Measurements from ENCODE around the gene ANXA8L1.
"Not testable (repeated sequence)": the region's sequence is repeated elsewhere in the genome, so short reads cannot be mapped to it uniquely, and the experiment has no call there.

The ANXA8L1 gene, protein sequence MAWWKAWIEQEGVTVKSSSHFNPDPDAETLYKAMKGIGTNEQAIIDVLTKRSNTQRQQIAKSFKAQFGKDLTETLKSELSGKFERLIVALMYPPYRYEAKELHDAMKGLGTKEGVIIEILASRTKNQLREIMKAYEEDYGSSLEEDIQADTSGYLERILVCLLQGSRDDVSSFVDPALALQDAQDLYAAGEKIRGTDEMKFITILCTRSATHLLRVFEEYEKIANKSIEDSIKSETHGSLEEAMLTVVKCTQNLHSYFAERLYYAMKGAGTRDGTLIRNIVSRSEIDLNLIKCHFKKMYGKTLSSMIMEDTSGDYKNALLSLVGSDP

DNA sequence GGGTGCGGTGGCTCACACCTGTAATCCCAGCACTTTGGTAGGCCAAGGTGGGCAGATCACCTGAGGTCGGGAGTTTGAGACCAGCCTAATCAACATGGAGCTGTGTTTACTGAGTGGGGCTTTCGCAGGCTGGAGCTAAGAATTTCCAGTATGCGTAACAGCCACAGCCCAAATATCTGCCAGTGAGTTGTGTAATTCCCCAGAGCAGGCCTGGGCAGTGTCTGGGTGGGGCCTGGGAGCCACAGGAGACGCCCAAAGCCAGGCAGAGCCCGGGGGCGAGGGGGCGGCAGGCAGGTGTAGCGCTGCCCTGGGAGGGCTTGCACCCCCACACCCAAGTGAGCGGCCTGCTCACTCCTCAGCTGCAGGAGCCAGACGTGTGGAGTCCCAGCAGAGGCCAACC is at the start of gene ANXA8L1:
ANXA8L1 (plus strand) TSS at position 371 of the 400 bp plus-strand sequence. CDS start 76 bp downstream, outside the sequence.
- not testable (repeated sequence) for DNase-seq

DNA sequence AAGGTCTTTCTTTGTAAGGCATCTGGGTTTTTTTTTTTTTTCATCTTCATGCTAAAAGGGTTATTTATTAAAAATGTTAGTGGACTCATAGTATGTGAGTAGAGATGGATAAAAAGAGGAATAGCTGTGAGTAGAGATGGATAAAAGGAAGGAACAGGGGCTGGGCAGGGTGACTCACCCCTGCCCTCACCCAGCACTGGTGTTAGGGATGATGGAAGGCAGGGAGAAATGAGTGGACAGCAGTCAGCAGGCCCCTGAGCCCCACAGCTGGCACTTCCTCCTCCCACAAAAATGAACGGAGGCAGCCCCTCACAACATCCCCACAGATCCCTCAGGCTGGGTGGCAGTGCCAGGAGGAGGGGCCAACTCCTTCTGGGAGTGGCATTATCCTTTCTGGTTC is 49.5 kb upstream of the ANXA8L1 start:
- DNase-seq: no peak

DNA sequence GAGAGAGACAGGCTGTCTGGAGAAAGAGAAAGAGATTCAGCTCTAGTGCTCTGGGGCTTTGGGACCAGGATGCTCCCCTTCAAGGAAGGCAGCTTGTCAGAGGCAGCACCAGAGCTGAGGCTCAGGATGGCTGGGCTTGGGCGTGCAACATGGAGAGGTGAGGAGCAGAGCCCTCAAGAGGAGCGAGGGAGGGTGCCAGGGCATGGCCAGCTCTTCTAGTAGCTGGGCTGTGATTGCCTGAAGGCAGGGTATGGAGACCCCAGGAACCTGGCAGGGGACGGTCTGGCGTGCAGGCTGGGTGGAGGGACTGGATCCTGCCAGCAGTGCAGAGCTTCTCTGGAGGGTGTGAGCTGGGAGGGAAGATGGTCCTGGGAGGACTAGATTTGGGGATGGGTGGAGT is 48.6 kb upstream of the ANXA8L1 start:
- no peak for DNase-seq

DNA sequence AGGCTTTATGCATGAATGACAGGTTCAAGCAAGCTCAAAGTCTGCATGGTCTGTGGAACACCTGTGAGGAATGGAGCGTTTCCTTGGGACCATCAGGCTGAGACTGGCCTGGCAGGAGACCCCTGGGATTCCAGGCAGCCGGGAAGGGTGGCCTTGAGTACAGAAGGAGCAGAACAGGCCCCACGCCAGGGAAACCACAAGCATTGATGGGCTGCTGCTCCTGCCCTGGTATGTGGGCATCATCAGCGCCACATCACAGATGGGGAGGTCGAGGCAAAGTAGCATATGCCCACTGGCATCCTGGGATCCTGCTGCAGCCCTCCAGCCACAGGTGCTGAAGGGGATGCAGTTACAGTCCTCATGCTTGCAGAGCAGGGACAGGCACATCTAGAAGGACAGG is 47.9 kb upstream of the ANXA8L1 start:
- no peak for DNase-seq

DNA sequence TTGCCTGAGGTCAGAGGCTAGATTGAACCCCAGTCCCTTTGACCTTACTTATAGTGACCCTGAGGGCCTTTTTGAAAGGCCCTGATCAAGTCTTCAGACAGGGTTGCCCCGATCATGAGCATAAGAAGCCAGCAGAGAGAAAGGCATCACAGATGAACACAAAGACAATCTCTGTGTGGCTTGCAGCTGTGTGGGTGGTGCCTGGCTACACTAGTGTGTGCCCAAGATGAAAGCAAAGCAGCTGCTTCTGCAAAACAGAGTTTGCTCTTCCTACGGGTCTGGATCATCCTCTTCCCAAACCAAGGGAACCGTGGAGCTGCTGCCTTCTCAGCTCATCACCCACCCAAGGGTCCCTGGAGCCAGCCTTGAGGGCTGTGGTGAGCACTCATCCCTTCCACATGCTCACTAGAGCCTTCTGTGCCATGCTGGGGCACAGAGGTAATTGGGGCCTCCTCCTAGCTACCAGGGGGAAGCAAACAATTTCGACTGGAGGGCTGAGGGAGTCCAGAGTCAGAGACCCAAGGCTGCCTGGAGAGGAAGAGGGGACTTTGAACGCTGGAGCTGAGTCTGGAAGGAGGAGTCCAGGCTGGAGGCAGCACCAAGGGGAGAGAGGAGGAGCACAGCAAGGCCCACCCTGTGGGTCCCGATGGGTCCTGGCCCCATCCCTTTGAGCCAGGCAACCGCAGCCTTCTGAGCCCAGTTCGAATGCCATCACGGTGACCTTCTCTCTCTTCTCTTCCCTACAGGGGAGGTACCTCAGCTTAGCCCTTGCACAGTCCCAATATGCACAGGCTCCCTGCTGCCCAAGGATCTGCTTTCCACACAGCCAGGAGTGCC is 46.5 kb upstream of the ANXA8L1 start:
- no peak for DNase-seq

DNA sequence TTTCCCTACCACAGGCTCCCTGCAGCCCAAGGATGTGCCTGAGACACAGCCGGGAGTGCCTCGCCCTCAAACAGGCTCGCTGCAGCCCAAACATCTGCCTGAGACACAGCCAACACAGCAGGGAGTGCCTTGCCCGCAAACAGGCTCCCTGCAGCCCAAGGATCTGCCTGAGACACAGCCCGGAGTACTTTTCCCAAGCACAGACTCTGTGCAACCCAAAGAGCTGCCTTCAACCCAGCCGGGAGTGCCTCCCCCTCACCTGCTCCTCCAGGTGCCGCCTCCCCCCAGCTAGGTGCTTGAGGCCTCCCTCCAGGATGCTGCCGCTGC is 45.9 kb upstream of the ANXA8L1 start:
- no peak for DNase-seq

DNA sequence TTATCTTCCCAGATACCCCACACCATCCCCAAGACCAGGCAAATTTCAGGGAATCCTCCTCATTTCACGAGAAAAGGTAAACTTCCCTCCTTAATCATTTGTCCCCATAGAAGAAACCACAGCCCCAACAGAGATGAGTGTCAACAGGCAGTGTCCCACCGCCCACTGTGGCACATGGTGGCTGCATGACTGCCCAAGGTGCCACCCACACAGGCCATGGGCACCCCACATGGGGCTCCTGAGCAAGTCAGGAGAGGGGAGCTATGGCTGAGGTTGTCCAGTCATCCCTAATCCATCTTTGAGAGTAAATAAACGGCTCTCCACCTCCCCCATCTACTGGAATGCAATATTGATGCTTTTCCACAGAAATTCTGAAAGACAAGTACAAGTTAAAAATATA is 44.7 kb upstream of the ANXA8L1 start:
- DNase-seq: no peak

DNA sequence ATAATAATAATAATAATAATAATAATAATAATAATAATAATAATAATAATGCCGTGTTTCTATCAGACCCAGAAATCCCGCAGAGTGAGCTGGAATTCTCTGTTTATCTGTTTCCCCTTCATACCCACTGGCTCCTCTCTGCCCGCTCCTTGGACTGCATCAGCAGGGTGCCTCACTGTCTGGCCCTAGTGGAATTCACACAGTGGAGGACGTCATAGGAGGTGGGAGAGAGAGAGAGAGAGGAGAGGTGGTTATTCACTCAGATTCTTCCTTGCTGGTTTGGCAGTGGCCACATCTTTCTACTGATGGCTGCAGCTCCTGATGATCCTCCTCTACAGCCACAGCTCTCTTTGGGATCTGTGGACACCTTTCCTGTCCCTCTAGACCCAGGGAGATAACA is 10.1 kb upstream of the ANXA8L1 start:
- DNase-seq: not testable (repeated sequence)

DNA sequence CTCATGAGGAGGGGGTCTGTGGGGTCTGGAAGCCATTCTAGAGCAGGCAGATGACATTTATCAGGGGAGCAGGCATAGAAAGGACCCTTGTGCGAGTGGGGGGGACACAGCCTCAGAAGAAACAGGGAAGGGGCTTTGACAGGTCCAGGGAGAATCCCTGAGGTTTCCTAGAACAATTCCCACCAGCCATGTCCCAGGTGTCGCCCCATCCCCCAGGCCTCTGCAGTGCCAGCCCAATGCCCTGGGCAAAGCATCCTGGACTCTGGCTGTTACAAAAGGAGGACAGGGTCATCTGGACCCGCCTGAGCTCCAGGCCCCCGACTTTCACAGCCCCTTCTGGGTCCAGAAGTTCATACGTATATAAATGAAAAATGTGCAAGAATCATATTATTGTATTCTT is 8.4 kb upstream of the ANXA8L1 start:
- DNase-seq: not testable (repeated sequence)

DNA sequence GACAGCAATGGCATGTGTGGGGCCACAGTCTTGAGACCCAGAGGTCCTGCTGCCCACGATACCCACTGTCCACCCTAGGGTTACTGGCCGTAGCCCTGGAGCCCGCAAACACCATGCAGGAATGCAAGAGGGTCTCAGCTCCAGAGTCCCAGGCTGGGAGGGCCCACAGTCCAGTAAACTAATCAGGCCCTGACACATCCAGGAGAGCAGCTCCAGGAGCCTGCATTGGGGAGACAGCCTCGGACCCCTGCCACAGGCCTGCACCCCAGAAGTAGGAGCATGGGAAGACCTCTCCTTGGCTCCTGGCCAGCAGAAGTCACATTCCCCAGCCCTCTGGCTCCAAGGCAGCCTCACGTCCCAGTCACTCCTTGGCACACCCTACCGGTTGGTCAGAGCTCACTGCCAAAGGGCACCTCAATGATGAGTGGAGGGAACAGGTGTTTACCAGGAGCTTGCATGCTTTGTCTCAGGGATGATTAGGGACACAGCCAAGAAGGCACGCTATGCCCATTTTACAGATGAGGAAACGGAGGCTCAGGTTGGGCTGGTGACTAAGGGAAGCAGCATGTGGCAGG is 7.8 kb upstream of the ANXA8L1 start:
- not testable (repeated sequence) for DNase-seq

DNA sequence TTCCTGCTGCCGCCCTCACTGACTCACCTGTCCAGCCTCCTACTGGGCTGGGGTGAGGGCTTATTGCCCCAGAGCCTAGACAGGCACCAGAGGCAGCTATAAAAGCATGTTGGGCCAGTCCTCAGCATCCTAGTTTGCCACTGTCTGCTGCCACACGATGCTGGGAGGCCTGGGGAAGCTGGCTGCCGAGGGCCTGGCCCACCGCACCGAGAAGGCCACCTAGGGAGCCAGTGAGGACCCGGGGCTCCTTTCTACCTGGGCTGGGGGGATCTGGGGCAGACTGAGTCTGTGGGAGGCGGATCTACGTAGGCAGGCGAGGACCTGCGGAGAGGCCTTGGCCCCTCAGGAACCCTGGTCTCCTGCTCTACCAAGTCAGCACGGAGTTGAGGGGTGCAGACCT is 6.6 kb upstream of the ANXA8L1 start:
- DNase-seq: not testable (repeated sequence)

DNA sequence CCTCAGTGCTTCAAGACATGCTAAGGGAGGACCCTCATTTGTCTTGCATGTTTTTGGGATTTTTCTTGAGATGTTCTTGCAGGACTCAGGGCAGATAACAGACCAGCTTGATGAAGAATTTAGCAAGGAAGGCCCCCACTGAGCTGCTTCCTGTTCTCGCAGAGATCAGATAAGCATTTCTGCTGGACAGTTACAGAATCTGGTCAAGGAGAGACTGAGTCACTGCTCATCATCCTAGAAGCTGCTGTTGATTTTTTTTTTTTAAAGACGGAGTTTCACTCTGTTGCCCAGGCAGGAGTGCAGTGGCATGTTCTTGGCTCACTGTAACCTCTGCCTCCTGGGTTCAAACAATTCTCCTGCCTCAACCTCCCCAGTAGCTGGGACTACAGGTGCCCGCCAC is 1.2 kb upstream of the ANXA8L1 start:
- DNase-seq: not testable (repeated sequence)

DNA sequence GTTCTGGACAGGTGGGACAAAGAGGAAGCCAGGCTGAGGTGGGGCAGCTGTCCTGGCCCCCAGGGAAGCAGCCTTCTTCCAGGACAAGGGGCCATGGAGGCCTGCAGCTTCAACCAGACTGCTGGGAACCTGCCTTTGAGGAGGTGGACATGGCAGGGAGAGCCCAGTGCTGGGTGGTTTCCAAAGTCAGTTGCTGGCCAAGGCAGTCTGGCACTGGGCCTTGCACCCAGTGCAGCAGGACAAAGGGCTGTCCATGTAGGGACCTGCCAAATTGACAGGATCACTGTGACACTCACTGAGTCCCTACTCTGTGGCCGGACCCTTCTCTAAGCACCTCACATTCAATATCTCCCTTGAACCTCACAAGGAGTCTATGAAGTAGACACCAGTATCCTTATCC is 1.4 kb downstream of the ANXA8L1 start:
- not testable (repeated sequence) for DNase-seq

DNA sequence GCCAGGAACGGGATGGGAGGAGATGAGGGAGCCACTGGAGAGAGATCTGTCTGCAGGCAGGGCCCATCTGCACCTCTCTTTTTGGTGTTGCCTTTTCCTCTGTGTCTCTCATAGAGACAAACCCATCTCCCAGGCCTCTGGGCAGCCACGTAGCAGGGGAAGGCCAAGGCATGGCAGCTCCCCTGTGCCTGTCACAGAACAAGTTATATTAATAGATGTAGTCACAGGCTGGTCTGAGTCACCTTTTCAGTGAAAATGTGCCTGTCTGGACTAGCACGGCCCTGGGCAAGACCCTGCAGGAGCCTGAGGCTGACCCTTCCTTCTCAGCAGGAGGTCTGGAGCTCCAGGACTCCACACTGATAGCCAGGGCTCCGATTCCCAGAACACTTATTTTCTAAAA is 2.1 kb downstream of the ANXA8L1 start:
- not testable (repeated sequence) for DNase-seq

DNA sequence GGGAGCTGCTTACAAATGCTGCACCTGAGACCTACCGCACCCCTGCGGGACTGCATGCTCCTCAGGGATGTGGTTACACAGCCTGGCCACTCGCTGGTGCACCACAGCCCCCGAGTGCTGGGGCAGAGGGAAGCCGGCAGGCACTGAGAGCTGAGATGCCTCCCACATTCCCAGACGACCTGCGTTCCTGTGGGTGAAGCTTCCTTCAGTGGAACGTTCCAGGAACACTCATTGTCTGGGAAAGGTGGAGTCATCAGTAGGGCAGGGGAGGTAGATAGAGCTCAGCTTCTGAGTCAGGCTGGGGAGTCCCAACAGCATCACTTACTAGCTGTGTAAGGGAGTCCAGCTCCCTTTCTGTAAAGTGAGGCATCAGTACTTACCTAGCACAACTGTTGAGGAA is 2.5 kb downstream of the ANXA8L1 start:
- DNase-seq: not testable (repeated sequence)

DNA sequence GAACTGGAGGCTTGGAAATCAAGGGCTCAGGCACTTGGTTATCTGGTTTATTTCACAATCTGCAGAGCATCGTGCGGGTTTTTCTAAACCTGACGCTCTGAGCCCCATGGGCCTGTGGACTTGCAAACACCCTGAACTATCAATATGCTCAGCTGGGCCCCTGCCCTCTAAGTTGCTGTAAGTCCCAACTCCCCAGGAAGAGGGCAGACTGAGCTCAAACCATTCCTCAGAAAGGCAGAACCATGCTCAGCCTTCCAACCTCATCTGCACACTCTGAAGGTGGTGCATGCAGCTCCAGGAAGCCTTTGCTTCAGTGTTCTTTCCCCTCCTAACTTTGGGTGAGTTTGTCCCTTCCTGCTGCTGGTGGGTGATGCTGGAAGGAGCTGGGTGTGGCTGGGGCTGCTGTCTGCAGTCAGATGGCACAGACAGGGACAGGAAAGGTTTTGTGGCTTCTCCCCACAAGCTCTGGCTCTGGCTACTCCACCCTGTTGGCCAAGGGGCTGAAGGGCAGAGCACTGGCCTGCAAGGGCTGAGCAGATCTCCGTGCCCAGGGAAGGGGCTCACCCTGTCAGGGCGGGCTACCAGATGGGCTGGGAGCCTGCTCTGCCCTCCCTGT is 3.8 kb downstream of the ANXA8L1 start:
- not testable (repeated sequence) for DNase-seq

DNA sequence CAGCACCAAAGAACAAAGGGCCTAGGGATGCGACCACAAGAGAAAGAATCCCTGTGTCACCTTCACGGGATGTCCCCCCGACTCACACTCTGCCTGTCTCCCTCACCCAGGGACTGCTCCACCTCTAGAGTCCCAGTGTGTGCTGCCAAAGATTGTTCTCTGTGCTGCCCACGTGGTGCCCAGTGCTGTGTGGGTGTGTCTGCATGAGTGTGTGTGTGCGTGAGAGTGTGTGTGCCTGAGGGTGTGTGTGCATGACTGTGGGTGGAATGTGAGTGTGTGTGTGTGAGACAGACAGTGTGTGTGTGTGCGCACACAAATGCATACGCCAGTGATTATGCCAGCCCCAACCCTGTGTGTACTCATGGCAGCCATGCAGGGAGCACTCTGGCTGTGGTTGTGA is 10.3 kb downstream of the ANXA8L1 start:
- not testable (repeated sequence) for DNase-seq

DNA sequence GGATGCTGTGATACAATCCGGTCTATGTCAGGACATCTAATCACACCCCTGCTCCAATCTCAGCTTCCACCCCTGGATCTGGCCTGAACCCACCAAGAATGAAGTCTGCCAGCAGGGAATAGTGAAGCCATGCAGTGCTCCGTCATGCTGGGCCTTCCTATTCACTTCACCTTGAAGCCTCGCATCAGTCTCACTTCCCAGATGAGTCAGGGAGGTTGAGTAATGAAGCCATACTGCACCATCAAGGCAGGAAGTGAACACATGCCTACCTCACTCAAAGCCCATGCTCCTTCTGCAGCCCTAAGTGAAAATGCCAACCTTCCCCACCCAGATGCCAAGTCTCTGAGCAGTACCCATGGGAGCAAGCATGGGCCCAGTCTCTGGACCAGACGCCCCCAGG is 11.1 kb downstream of the ANXA8L1 start:
- DNase-seq: not testable (repeated sequence)

DNA sequence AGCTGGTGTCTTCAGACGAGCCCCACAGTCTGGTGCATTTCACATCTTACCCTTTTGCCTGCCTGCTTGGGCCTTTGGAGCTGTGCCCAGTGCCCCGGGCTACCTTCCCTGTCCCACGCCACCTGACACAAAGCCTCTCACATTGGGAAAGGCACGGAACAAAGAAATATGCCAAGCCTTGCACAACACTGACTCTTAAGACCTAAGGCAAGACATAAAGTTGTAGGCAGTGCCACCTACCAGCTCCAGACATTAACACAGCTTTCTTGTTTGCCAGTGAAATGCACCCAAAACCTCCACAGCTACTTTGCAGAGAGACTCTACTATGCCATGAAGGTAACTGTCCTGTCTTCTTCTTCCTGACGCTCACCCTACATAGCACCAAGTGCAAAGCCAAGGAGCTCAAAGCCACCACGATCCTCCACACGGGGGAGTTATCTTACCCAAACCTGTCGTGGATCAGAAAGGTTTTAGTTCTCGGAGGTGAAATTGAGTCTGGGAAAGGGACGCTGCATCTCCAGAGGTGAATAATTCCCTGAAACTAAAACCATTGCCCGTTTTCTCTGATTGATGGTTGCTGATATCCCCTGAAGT is 11.8 kb downstream of the ANXA8L1 start:
- not testable (repeated sequence) for DNase-seq

DNA sequence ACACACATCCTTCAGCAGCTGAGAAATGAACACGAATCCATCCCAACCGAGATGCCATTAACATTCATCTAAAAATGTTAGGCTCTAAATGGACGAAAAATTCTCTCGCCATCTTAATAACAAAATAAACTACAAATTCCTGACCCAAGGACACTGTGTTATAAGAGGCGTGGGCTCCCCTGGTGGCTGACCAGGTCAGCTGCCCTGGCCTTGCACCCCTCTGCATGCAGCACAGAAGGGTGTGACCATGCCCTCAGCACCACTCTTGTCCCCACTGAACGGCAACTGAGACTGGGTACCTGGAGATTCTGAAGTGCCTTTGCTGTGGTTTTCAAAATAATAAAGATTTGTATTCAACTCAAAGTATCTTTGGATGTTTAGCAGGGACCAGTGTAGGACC is 15.8 kb downstream of the ANXA8L1 start:
- DNase-seq: not testable (repeated sequence)

DNA sequence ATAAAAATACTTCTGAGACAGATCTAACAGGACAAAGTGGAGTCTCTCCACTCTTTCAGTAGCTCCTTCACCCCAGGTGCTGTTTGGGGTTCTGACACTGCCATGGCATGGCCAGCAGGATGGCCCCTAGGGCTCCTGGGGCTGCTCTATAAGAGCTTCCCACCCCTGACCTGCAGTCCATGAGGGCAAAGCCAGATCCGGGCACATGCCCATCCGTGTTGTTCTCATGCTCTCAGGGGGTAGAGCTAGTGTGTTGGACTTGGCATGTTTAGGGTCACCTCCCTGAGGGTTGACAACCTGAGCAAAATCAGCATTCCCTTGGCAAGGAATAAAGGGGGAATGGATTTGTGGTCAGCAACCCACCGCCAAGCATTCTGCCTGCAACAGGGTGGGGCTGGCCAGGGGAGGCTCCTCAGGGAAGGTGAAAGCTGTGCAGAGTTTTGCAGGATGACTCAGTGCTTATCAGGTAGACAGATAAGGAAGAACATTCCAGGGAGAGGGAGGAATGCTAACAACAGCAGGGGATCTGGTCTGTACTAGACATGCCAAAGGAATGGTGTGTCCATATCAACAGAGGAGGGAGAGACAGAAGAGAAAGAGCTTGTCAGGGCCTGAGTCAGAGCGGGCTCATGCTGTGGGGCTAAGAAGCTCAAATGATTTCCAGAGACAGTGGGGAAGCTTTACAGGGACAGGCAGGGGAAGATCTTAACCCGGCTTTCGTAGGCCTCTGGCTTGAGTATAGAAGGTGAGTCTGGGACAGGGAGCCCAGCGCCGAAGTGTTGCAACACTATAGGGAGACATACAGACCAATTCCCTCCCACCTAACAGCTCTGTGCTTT is 21.1 kb downstream of the ANXA8L1 start:
- DNase-seq: not testable (repeated sequence)

DNA sequence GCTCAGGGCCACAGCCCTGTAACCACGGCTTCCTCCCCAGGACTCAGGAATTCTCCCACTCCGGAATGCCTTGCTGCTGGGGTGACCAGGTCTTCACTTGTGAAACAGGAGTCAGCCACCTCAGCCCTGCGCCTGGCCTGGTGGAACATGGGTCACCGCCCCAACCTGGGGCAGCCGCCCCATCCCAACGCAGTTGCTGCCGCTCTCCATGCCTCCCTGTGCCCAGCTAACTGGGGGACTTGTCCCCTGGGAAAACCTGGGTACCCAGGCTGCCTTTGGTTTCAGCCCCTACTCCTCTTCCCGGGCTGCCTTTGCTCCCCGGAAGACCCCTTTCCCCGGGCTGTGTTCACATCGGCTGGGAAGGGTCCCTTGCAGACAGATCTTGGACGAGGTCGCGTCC is 22.2 kb downstream of the ANXA8L1 start:
- not testable (repeated sequence) for DNase-seq
